HFF-Myc (cell line): ENCODE results near the gene ANXA11.

ENCODE experiments used
- DNase-seq: peaks from one replicate; pipeline ENCODE4 v3.0.0-alpha.2; 2011; ENCODE audit warnings: low read depth; ENCODE audit errors: extremely low read depth
- H3K4me3 ChIP-seq: replicated peaks from 2 replicates; pipeline ENCODE4 v1.5.1; 2011; ENCODE audit warnings: low read depth, mild to moderate bottlenecking, control low read depth, low read length
- TF ChIP-seq, protein P1 (sequence below): IDR thresholded peaks from 2 replicates; pipeline ENCODE4 v1.5.1; 2012; ENCODE audit warnings: mild to moderate bottlenecking, low read depth, low read length, control low read depth; ENCODE audit errors: missing control alignments

The ANXA11 gene

DNA sequence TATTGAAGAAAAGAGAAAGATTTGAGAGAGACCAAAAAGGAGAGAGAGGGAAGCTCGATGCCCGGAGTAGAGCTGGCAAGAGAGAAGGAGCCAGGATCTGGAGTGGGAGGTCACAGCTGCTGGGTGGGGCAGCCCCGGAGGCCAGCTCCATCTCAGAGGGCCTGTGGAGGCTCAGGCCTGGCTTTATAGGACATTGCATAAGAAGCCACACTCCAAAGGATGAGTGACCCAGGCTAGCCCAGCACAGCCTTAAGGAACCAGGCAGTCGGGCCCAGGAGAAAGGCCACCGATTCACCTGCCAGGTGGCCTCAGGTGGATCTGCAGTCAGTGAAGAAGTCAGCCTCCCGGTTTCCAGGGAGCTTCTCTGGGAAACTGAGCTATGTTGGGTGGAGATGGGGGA is 72.1 kb downstream of the ANXA11 start:
- H3K4me3 ChIP-seq, result peak overlapping the region; percentile 53
- no peak for DNase-seq

DNA sequence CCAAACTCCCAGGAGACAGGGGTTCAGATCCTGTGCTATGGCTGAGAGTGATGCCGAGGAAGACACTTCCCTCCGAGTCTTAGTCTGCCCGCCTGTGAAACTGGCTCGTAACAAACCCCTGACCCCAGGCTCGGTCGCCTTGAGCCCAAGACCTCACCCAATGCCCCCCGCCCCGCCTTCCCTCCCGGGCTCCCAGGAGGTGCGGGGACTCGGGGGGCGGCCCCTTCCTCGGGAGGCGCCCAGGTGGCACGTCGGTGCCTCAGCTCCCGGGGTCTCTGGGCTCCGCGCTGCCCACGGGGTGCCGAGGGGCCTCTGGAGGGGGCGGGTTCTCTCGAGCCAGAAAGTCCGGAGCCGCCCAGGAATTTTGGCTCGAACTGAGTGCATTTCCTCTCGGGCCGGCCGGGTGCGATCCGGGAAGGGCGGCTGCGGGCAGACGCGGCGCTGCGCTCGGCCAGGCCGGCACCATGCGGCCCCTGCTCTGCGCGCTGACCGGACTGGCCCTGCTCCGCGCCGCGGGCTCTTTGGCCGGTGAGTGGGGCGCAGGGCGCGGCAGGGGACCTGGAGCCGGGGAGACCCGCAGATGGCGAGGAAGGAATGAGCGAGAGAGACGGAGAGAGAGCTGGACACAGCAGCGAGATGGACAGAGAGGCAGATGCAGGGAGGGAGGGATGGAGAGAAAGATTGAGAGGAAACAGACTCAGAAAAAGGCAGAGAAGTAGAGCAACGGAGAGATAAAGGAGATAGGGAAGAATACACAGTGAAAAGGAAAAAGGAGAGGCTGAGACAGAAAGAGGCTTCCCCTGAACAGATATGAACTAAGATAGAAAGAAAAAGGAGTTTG is 72.8 kb downstream of the ANXA11 start, which contains the start of gene PLAC9:
TSS of gene PLAC9 (plus strand) at position 432 of the 841 bp plus-strand sequence. CDS start at position 465, 33 bp downstream.
- peak within 1 kb of the TSS; percentile 53 for H3K4me3 ChIP-seq
- DNase-seq, result no peak
- TF ChIP-seq, protein P1, sequence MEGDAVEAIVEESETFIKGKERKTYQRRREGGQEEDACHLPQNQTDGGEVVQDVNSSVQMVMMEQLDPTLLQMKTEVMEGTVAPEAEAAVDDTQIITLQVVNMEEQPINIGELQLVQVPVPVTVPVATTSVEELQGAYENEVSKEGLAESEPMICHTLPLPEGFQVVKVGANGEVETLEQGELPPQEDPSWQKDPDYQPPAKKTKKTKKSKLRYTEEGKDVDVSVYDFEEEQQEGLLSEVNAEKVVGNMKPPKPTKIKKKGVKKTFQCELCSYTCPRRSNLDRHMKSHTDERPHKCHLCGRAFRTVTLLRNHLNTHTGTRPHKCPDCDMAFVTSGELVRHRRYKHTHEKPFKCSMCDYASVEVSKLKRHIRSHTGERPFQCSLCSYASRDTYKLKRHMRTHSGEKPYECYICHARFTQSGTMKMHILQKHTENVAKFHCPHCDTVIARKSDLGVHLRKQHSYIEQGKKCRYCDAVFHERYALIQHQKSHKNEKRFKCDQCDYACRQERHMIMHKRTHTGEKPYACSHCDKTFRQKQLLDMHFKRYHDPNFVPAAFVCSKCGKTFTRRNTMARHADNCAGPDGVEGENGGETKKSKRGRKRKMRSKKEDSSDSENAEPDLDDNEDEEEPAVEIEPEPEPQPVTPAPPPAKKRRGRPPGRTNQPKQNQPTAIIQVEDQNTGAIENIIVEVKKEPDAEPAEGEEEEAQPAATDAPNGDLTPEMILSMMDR, result no peak

More for the DNA sequence above, 72.1 kb downstream of the ANXA11 start:
- TF ChIP-seq, protein P1, result no peak

DNA sequence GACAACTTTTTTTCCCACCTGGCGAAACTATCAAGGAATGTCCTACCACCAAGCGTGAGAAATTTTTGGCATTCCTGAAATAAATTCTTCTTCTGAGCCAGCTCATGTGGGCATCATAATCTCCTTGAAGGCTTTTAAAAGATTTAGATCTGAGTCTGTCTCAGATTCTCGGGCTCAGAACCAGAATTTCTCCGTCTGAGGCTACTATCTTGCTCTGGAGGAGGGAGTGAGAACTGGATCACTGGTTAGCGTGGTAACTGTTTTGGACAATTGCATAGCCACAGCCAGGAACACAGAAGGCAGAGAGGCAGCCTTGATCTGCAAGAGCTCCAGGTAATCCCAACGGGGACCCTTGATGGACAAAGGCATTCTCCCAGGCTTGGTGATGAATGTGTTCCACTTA is 73.8 kb downstream of the ANXA11 start:
- no peak for DNase-seq
- H3K4me3 ChIP-seq, result no peak overlapping the region
- TF ChIP-seq, protein P1, result no peak

DNA sequence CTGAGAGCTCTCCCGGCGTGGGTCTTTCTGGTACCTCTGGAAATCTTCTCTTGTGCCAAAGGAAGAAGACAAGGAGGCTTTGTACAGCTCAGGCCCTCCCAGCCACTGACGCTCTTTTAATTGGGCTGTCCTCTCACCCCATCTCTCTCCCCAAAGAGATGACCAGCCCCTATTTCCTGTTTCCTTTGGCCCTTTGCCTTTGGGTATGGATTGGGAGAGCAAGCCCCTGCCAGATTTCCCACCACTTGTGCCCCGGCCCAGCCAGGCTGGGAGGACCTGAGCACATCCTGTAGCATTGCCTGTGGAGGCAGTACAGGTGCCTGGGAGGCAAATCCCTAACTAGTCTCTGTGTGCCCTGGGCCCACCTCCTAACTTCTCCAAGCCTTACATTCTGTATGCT is 78.5 kb downstream of the ANXA11 start:
- no peak for DNase-seq
- TF ChIP-seq, protein P1, result no peak

DNA sequence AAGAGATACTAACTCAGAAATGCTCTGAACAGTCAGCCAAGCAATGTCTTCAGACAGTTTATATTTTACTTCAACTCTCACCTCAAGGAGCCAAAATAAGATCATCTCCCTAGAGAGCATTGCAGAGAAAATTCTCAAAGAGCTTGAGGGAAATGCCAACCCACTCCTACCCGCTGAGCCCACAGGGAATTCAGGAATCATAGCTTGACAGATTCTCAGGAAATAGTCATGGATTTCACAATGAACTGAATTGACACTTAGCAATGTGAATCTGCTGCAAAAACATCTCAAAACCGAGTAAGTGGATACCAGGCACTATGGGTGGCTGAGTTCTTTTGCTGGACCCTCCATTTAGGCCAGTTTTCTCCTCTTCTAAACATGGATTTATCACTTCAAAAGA is 82.6 kb downstream of the ANXA11 start:
- H3K4me3 ChIP-seq, result no peak overlapping the region
- DNase-seq, result no peak
- TF ChIP-seq, protein P1, result no peak

More for the DNA sequence above, 78.5 kb downstream of the ANXA11 start:
- no peak overlapping the region for H3K4me3 ChIP-seq

DNA sequence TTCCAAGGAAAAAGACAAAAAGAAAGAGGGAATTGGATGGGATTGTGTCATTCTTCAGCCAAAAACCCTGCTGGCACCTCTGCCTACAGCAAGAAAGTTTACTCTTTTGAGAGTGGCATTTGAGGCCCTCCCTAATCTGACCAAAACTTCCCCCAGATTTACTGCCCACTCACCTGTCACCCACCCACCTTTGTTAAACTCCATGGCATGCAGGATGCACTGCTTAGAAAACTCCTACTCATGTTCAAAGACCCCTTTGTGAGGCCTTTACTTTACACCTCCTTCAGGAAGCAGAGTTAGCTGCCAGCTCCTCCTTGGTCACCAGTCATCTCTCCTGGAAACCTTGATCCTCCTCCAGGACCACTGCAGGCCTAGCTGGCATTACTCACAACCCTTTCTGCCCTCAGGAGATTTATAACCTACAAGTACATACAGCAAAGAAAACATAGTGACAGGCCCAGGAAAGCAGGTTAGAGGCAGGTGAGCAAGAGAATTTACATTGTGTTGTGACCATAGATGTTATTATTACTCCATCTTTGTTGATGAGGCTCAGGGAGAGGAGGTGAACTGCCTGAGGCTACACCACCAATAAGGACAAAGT is 83.1 kb downstream of the ANXA11 start:
- TF ChIP-seq, protein P1, result no peak
- H3K4me3 ChIP-seq, result no peak overlapping the region
- DNase-seq, result no peak
